T-helper 2 cell (primary cell): ENCODE results near the gene SPA17.

Experiments used
- DNase-seq, 5 experiments: peaks; one replicate each; pipeline versions ENCODE4 v3.0.0 to v3.0.0-alpha.2; 2012 to 2022
- total RNA-seq, 2 donors: gene quantifications; one replicate each; lab custom pipeline; 2026; lab: John Stamatoyannopoulos, UW

Gene SPA17
- total RNA-seq: 1.6 to 2.4 reads per million in 2 donors

- peak; percentile 67 to 95 (median 77) for DNase-seq
Observed at GRCh38 chr11:124673333-124674167, at the start of gene SPA17, which contains the start of gene SIAE. SPA17 (plus strand) TSS chr11:124673904; CDS start chr11:124675265, 1,361 bp downstream. SIAE (minus strand) TSS chr11:124673739; CDS start chr11:124673708, 31 bp downstream.

- no peak for DNase-seq
Observed at GRCh38 chr11:124625504-124626168, 48.1 kb upstream of the SPA17 start.

GRCh38 chr11:124627546-124627945, 46.2 kb upstream of the SPA17 start:
- DNase-seq: no peak

GRCh38 chr11:124629961-124630360, 43.7 kb upstream of the SPA17 start:
- DNase-seq: no peak

- DNase-seq: no peak
Observed at GRCh38 chr11:124633355-124633754, 40.3 kb upstream of the SPA17 start.

GRCh38 chr11:124635932-124636331, 37.8 kb upstream of the SPA17 start:
- no peak for DNase-seq

- no peak for DNase-seq
Observed at GRCh38 chr11:124638500-124638899, 35.2 kb upstream of the SPA17 start.

- no peak for DNase-seq
Observed at GRCh38 chr11:124639186-124639585, 34.5 kb upstream of the SPA17 start.

GRCh38 chr11:124640666-124641065, 33.0 kb upstream of the SPA17 start:
- no peak for DNase-seq

- no peak for DNase-seq
Observed at GRCh38 chr11:124642628-124643027, 31.1 kb upstream of the SPA17 start.

- DNase-seq: no peak
Observed at GRCh38 chr11:124643042-124643604, 30.6 kb upstream of the SPA17 start.

- no peak for DNase-seq
Observed at GRCh38 chr11:124643605-124644425, 29.9 kb upstream of the SPA17 start.

GRCh38 chr11:124644426-124645280, 29.1 kb upstream of the SPA17 start:
- DNase-seq: peak in 3 of 5 experiments; percentile 11 to 32 (median 19)

- DNase-seq: no peak
Observed at GRCh38 chr11:124646148-124646547, 27.6 kb upstream of the SPA17 start.

GRCh38 chr11:124648610-124649009, 25.1 kb upstream of the SPA17 start:
- DNase-seq: no peak

GRCh38 chr11:124656774-124657630, 16.7 kb upstream of the SPA17 start:
- DNase-seq: no peak

- no peak for DNase-seq
Observed at GRCh38 chr11:124657904-124658303, 15.8 kb upstream of the SPA17 start.

- no peak for DNase-seq
Observed at GRCh38 chr11:124658501-124658900, 15.2 kb upstream of the SPA17 start.

GRCh38 chr11:124658986-124659385, 14.7 kb upstream of the SPA17 start:
- no peak for DNase-seq

GRCh38 chr11:124661553-124661952, 12.2 kb upstream of the SPA17 start:
- no peak for DNase-seq

- no peak for DNase-seq
Observed at GRCh38 chr11:124662106-124662505, 11.6 kb upstream of the SPA17 start.
